GM21825 (cell line): ENCODE measurements around the gene FAM169A.
A peak's percentile ranks its signal among the peaks of the same experiment; 100 is the strongest.
"Not testable (repeated sequence)": the region's sequence is repeated elsewhere in the genome, so short reads cannot be mapped to it uniquely, and the experiment has no call there.

Experiments
- ATAC-seq: cut with Tn5 transposase; IDR thresholded peaks from one replicate; pipeline ENCODE4 v1.9.1; 2021; ENCODE audit warnings: mild to moderate bottlenecking, moderate library complexity; ENCODE audit not compliant: unreplicated experiment

Gene FAM169A

DNA sequence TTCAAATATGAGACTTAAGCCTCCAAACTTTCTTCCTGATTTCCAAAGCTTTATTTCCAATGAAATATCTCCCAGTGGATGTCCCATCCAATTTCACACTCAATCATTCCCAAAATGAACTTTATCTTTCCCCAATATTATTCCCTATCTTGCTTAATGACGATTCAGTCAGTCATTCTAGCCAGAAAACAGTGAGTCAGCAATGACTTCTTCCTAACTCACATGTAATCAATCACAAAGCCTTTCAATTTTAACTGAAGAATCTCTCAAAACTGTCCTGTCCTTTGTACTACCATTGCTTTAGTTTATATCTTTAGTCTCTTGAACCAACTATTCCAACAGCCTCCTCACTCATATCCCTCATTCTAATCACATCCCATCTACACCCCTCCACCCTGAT is 64.2 kb downstream of the FAM169A start:
- no peak for ATAC-seq

DNA sequence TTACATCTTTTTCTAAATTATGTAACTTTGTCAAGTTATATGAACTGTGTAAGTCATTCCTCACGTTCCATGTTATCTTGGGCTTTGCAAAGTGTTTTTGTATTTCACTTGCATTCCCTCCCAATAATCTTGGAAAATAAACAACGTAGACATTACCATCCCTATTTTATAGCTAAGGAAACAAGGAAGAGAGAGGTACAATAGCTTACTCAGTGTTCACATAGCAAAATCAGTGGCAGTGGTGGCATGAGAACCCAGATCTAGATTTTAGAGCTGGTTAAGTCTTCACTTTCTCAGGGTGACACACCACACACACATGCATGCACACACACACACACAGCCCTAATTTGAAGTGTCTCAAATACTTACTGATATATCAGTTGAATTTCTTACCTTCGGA is 65.0 kb downstream of the FAM169A start:
- ATAC-seq: no peak

DNA sequence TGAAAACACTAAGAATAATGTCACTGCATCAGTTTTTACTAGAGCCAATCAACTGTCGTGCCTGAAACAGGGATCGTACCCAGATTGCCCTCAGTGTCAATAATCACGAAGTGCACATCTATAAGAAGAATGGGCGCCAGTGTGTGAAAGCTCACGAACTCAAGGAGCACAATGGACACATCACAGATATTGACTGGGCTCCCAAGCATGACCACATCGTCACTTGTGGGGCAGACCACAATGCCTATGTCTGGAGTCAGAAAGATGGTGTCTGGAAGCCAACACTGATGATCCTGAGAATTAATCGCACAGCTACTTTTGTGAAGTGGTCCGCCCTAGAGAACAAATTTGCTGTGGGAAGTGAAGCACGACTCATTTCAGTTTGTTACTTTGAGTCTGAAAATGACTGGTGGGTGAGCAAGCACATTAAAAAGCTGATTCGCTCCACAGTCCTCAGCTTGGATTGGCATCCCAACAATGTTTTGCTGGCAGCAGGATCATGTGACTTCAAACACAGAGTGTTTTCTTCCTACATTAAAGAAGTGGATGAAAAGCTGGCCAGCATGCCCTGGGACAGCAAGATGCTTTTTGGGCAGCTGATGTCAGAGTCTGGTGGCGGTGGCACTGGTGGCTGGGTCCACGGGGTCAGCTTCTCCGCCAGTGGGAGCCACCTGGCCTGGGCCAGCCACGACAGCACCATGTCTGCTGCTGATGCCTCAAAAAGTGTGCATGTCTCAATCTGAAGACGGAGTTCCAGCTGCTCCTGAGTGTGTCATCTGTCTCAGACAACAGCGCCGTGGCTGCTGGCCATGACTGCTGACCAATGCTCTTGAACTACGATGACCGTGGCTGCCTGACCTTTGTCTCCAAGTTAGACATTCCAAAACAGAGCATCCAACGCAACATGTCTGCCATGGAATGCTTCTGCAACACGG is 66.9 kb downstream of the FAM169A start:
- no peak for ATAC-seq

DNA sequence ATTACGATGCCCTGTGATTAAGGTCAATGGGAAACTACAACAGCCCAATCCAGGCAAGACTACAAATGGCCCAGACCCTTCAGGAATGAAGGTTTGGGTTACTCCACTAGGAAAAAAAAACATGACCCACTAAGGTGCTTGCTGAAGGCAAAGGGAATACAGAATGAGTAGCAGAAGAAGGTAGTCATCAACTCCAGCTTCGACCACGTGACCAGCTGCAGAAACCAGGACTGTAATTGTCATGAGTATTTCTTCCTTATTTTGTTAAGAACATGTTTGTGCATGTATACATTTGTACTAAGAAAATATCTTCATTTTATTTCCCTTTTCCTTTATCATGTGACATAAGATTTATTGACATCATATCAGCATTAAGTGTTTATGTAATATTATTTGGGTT is 74.5 kb downstream of the FAM169A start:
- ATAC-seq: not testable (repeated sequence)

DNA sequence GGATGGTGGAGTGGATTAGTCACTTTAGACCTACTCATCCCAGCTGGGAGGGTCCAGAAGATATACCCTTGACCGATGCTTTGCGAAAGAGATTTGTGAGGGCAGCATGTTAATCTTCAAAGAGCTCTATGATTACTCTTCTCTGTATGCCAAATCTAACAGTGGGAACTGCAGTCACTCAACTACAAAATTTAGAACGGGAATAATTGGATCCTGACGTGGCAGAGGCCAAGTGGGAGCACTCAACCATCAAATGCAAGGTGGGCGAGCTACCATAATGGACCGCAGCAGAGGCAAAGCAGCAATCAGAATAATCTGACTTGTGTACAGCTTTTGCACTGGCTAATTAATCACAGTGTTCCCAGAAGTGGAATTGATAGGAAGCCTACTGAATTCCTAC is 78.8 kb downstream of the FAM169A start:
- ATAC-seq: no peak

DNA sequence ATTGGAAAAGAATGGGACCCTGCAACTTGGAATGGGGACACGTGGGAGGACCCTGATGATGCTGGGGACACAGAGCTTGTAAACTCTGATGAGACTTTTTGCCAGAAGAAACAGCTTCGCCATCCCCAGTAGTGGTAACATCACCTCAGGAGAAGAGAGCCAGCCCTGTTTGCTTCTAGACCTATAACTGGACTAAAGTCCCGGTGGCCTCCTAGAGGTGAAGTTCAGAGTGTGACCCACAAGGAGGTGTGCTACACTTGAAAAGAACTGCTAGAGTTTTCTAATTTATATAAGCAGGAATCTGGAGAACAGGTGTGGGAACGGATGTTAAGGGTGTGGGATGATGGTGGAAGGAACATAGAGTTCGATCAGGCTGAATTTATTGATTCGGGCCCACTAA is 79.3 kb downstream of the FAM169A start:
- no peak for ATAC-seq

DNA sequence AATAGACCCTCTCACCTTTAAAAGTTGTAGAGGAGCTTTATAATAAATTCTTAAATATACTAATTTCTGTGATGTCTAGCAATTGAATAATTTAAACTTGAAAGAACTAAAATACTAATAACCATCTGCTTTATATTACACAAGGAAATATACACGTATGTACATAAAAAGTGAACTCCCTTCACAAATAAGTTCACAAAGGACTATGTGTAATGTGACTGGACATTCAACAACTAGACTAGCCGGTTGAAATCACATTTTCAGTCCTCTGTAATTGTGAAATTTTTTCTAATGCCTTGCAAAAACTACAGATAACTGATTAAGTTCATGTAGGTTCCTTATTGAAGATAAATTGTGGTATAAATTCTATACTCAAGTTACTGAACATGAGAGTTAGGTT is 87.6 kb downstream of the FAM169A start:
- no peak for ATAC-seq

DNA sequence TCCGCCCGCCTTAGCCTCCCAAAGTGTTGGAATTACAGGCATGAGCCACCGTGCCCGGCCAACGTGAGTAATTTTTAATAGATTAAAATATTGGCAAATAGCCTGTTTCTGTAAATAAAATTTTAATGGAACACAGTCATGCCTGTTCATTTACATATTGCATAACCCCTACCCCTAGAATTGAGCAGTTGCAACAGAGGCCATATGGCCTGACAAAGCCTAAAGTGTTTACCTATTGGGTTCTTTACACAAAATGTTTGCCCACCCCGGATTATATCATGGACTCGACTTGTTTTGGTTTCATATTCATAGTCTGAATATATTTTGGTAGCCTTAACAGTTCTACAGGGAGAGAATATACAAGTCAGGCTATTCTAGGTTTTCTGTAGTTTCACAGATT is 93.8 kb downstream of the FAM169A start:
- ATAC-seq: no peak

DNA sequence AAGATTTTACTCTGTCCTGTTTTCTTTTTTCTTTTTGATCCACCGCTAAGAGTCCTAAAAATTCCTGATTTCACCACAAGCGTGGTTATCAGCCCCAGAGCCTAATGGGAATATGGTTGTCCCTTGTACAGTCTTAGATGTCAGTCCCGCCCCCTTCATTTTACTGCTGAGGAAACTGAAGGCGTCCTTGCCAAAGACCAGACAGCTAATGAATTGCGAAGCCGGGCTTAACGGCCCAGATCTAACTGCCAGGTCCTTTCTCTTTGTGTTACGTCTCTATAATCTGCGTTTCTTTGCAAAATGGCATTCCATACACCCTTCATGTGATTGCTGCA is 98.6 kb downstream of the FAM169A start:
- peak; percentile 17 for ATAC-seq

DNA sequence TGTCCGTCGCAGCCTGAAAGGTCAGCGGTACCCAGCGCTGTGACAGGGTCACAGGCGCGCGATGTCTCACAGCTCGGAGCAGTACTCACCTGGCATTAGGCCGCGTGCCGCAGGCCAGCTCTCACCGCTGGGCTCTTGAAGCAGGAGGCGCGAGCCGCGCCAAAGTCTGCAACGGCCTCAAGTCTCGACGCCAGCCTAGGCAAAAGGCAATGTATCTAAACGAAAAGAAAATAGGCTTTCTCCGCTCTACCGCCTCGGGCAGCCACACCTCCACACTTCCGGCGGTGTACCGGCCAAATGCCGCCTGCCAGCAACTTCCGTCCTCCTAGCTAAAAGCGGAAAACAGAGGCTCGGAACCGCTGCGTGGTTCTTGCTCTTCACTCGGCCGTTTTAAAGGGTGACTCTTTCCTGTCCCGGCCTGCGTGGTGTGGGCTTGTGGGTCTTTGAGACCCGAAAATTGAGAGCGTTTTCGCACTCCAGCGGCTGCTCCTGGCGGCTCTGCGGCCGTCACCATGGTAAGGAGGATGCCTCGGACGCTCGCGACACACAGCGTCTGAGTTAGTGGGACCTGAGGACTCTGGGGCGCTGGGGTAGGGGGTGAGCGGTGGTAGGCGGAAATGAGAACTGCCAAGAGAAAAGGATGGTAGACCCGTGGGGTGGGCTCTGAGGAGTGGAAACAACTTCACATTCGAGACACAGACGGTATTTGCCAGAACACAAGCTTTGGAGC is 99.2 kb downstream of the FAM169A start, which contains the start of the genes GFM2 and NSA2:
Gene GFM2 (minus strand): TSS at position 269 of the 730 bp plus-strand sequence. CDS start 3,375 bp downstream, outside the sequence.
Gene NSA2 (plus strand): TSS at position 401 of the 730 bp plus-strand sequence. CDS start 112 bp downstream, at position 513.
- ATAC-seq: peak; percentile 89

DNA sequence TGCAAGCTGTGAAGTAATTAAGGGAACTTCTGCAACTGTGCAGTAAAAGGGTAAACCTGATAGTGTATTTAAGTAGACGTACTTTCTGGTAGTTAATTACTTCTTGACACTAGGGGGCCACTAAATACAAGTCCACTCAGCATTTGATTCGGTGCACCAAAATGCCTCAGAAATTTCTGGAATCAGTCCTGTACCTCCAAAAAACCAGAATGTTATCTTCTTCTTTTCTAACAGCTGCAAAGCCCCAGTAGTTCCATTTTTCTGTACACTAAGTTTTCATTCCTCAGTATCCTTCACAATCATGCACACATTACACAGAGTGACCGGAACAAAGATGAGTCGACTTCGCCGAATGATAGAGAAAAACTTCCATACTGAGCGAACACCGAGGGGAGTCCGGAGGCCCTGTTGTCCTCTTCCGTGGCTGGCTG is 99.8 kb downstream of the FAM169A start:
- ATAC-seq: peak; percentile 23

DNA sequence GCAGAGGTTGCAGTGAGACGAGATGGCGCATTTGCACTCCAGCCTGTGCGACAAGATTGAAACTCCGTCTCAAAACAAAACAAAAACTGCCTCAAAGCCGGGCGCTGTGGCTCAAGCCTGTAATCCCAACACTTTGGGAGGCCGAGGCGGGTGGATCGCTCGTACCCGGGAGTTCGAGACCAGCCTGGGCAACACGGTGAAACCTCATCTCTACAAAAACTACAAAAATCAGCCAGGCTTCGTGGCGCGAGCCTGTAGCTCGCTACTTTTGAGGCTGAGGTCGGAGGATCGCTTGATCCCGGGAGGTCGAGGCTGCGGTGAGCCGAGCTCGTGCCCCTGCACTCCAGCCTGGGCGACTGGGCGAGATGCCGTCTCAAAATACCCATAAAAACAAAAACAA is 100.3 kb downstream of the FAM169A start:
- ATAC-seq: no peak

DNA sequence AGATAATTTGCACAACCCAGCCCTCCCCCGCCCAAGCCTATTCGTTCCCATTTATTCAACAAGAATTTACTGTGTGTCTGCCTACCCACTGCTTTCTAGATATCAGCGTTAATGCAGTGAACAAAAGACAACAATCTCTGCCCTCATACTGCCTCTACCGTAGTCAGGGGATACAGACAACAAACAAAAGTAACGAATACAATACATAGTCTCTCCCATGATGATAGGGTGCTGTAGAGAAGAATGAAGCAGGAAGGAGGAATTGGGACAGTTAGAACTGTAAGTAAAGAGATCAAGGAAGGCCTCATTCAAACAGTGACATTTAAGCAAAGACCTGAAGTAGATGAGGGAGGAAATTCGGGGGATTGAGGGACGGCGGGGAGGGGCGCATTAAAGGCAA is 101.0 kb downstream of the FAM169A start:
- no peak for ATAC-seq

DNA sequence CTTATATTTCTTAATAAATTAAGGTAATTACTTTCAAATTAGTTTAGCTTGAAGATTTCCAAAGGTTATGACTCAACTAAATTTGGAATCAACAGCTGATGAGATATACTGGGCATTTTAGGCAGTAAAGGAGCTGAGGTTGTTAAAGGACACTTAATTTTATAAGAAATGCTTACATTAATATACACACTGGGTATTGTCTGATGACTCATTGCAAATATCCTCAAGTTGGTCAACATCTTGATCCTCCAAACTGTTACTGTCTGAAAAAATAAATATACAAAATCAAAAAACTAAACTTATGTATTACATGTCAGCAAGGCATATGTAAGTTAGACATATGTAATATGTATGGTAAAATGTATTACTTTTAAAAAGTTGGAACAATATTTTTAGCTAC is 102.7 kb downstream of the FAM169A start:
- no peak for ATAC-seq

DNA sequence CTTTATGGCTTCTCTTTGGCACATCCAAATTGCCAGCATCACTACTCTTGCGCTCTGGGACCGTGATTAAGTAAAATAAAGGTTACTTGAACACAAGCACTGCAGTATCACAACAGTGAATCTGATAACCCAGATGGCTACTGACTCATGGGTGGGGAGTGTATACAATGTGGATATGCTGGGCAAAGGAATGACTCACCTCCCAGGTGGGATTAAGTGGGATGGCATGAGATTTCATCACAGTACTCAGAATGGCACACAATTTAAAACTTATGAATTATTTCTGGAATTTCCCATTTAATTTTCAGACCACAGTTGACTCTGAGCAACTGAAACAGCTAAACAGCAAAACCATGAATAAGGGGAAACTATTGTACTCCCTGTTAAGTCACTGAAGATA is 103.6 kb downstream of the FAM169A start:
- ATAC-seq: no peak

DNA sequence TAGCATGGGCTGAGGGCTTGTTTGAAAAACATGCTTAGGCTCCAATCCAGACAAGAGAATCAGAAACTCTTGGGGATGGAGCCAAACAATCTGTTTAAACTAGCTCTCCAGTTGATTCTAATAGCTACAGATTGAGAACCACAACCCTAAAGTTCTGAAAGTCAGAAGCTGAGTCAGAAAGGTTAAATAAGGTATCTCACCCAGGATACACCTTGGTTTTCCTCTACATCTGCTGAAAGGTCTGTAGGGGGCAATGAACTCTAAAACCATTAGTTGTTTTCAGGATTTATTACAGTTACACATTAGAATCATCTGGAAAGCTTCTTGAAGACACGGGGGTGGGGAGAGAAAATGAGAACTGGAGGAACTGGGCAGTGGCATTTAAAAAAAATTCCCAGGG is 104.9 kb downstream of the FAM169A start:
- no peak for ATAC-seq

DNA sequence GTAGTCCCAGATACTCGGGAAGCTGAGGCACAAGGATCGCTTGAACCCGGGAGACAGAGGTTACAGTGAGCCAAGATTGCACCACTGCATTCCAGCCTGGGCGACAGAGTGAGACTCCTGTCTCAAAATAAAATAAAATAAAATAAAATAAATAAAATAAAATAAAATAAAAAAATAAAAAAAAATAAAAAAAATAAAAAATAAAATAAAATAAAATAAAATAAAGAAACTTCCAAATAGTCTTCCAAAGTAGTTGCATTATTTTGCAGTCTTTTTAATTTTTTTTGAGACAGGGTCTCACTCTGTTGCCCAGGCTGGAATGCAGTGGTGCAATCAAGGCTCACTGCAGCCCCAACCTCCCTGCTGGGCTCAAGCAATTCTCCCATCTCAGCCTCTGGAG is 117.4 kb downstream of the FAM169A start:
- ATAC-seq: not testable (repeated sequence)

DNA sequence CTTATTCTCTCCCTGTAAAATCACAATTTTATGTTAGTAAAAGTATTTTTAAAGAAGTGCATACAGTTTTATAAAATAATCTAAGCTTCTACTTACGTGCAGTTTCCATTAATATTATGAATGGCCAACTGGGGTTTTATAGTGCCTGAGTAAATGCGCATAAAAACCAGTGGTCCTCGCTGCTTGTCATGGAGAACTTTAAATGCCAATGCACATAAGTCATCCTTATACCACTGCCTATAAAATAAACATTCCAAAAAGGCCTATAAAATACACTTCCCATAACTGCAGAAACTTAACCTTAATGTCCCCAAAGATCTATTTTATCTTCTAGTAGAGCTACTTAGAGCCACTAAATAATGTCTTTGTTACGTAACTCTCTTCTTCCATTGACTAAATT is 127.8 kb downstream of the FAM169A start:
- ATAC-seq: no peak

DNA sequence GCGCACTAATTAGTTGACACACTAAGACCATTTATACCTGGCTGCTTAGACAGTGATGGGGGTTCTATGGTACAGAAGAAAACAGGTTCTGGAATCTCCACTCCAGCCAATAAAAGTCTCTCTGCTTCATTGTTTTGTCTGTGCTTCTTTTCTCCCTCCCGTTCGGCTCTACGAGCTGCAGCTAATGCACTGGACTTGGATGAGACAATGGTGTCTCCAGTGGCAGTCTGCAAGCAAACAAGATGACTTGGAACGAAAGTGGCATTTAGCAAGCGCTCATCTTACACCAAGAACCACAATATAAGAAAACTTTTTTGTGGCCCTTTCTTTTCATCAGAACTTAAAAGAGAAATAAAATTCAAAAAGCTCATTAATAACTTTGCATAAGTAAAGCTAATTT is 129.4 kb downstream of the FAM169A start:
- ATAC-seq: no peak
